NCI-H460 (cell line): ENCODE data around the gene VN1R2. TPM values are rescaled to one million over a fixed set of nuclear protein-coding genes. Genes with fewer than 3 reads are reported as not detected.

Experiments
- total RNA-seq: library from RNA; depleted of rRNA; stranded (reverse); fragments of >200 nt; shearing (Covaris generic); gene quantifications from 2 replicates; pipeline ENCODE4 v1.2.3, GENCODE V29; 2014; rRNA removed

Gene VN1R2
- total RNA-seq, 1 experiment from 2014 or later: not detected

Other genes with a start within 250 kb of the VN1R2 start
- not detected in 2 replicates for gene ERVV-1, start 244.4 kb upstream of the VN1R2 start, total RNA-seq
- gene ERVV-2, start 213.6 kb upstream of the VN1R2 start, total RNA-seq: not detected in 2 replicates
- 11.9 and 14.9 TPM in 2 replicates for gene ZNF160, start 154.9 kb upstream of the VN1R2 start, total RNA-seq
- not detected in 2 replicates for gene ZNF415, start 125.4 kb upstream of the VN1R2 start, total RNA-seq
- 1.3 and 2.0 TPM in 2 replicates for gene ZNF347, start 99.2 kb upstream of the VN1R2 start, total RNA-seq
- gene ZNF665, start 64.9 kb upstream of the VN1R2 start, total RNA-seq: not detected in 2 replicates
- gene ZNF677, start 3.4 kb upstream of the VN1R2 start, total RNA-seq: not detected in 2 replicates
- not detected in 2 replicates for gene VN1R4, start 9.4 kb downstream of the VN1R2 start, total RNA-seq
- gene ZNF845, start 75.5 kb downstream of the VN1R2 start, total RNA-seq: 7.4 and 8.8 TPM in 2 replicates
- gene ZNF525, start 107.4 kb downstream of the VN1R2 start, total RNA-seq: 0.06 and 1.4 TPM in 2 replicates
- gene ZNF765, start 136.9 kb downstream of the VN1R2 start, total RNA-seq: 8.6 and 10.7 TPM in 2 replicates
- 7.5 and 10.5 TPM in 2 replicates for gene ZNF761, start 173.7 kb downstream of the VN1R2 start, total RNA-seq
- gene ZNF813, start 209.4 kb downstream of the VN1R2 start, total RNA-seq: not detected in 2 replicates